Parathyroid adenoma (tissue), 2 donors: ENCODE measurements around the gene TOMM22.
"Not testable (repeated sequence)": the region's sequence is repeated elsewhere in the genome, so short reads cannot be mapped to it uniquely, and the experiment has no call there.

Experiments used
- H2AFZ ChIP-seq: fragments of 300-600 bp; sonication (generic); one replicate; pipeline ENCODE4 v1.7.0; 2017; ENCODE audit warnings: antibody characterized with exemption, mild to moderate bottlenecking
- H3K27ac ChIP-seq: fragments of 300-600 bp; sonication (generic); one replicate; pipeline ENCODE4 v1.7.0; 2017
- H3K27me3 ChIP-seq: fragments of 300-600 bp; sonication (generic); one replicate; pipeline ENCODE4 v1.7.0; 2017; ENCODE audit warnings: low read length; ENCODE audit not compliant: control insufficient read depth, insufficient read depth
- H3K36me3 ChIP-seq: fragments of 300-600 bp; sonication (generic); one replicate; pipeline ENCODE4 v1.7.0; 2017; ENCODE audit warnings: low read length; ENCODE audit not compliant: control insufficient read depth, insufficient read depth
- H3K4me1 ChIP-seq: fragments of 300-600 bp; sonication (generic); one replicate; pipeline ENCODE4 v1.7.0; 2017; ENCODE audit warnings: control low read depth
- H3K4me2 ChIP-seq: fragments of 300-600 bp; sonication (generic); one replicate; pipeline ENCODE4 v1.7.0; 2017; ENCODE audit warnings: low read length
- H3K4me3 ChIP-seq: fragments of 300-600 bp; sonication (generic); one replicate; pipeline ENCODE4 v1.7.0; 2017; ENCODE audit warnings: low read depth, low read length
- H3K79me2 ChIP-seq: fragments of 300-600 bp; sonication (generic); one replicate; pipeline ENCODE4 v1.7.0; 2017; ENCODE audit warnings: control low read depth
- H3K9ac ChIP-seq: fragments of 300-600 bp; sonication (generic); one replicate; pipeline ENCODE4 v1.7.0; 2017; ENCODE audit warnings: mild to moderate bottlenecking
- H3K9me3 ChIP-seq: fragments of 300-600 bp; sonication (generic); one replicate; pipeline ENCODE4 v1.7.0; 2017; ENCODE audit warnings: low read length; ENCODE audit not compliant: control insufficient read depth
- TF ChIP-seq, protein P1 (sequence below): fragments of 300-600 bp; sonication (generic); IDR thresholded peaks from one replicate; pipeline ENCODE4 v1.7.0; 2017; ENCODE audit warnings: antibody characterized with exemption, mild to moderate bottlenecking
- donor health status: primary hyperparathyroidism.

The TOMM22 gene

DNA sequence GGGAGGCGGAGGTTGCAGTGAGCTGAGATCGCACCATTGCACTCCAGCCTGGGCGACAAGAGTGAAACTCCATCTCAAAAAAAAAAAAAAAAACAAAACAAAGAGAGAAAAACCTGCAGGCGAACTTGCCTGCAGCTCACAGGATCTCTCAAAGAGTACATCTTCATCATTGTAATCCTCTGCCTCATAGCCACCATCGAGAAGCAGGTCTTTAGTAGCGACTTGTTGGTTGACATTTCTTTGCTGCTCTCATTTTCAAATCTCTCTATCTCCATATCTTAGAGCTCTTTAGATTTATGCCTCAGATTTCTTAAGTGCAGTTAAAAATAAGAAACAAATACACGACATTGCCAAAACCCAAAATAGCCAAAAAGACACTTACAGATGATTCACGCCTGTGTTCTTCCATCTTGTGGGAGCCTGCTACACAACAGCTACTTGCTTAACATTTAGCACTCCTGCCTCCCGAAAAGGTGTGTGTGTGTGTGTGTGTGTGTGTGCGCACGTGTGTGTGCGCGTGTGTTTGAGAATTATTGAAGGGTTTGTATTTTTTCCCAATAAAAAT is 40.2 kb upstream of the TOMM22 start:
- Histone ChIP-seq H3K4me3 (no peak overlapping the region), H3K36me3 (no peaks in the 10 kb centered on the region), H3K9me3 (no peaks in the 10 kb centered on the region), H3K4me2 (no peak overlapping the region), H3K4me1 (no peaks in the 10 kb centered on the region), H3K27me3 (no peaks in the 10 kb centered on the region), H3K9ac (no peak overlapping the region), H3K27ac (no peak overlapping the region), H3K79me2 (no peaks in the 10 kb centered on the region), H2AFZ (no peak overlapping the region)
- TF ChIP-seq, protein P1, sequence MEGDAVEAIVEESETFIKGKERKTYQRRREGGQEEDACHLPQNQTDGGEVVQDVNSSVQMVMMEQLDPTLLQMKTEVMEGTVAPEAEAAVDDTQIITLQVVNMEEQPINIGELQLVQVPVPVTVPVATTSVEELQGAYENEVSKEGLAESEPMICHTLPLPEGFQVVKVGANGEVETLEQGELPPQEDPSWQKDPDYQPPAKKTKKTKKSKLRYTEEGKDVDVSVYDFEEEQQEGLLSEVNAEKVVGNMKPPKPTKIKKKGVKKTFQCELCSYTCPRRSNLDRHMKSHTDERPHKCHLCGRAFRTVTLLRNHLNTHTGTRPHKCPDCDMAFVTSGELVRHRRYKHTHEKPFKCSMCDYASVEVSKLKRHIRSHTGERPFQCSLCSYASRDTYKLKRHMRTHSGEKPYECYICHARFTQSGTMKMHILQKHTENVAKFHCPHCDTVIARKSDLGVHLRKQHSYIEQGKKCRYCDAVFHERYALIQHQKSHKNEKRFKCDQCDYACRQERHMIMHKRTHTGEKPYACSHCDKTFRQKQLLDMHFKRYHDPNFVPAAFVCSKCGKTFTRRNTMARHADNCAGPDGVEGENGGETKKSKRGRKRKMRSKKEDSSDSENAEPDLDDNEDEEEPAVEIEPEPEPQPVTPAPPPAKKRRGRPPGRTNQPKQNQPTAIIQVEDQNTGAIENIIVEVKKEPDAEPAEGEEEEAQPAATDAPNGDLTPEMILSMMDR, result no peak

DNA sequence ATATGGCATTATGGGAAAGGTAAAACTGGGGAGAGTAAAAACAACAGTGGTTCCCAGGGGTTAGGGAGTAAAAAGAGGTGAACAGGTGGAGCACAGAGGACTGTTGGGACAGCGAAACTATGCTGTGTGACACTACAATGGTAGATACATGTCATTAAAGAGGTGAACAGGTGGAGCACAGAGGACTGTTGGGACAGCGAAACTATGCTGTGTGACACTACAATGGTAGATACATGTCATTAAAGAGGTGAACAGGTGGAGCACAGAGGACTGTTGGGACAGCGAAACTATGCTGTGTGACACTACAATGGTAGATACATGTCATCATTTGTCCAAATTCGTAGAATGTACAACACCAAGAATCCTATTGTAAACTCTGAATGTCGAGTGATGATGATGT is 37.5 kb upstream of the TOMM22 start:
- not testable (repeated sequence) for H3K27me3 ChIP-seq

DNA sequence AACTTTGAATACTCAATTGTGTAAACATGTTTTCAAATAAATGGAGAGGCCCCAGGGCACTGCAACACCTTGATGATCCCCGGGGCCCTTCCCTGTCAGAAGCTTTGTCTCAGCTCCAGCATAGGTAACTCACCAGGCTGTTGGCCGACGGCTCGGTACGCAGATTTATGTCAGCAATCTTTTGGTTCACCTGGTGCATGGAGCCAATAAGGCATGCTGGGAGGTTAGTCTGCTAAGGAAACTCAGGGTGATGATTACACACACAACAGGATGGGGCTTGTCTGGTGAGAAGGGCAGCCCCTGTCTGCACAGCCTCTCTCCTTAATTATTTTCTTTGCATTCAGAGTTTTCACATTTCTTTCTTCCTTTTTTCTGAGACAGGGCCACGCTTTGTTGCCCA is 36.3 kb upstream of the TOMM22 start:
- H3K27me3 ChIP-seq, result no peaks in the 10 kb centered on the region
- H3K9me3 ChIP-seq, result no peaks in the 10 kb centered on the region
- no peak overlapping the region for H3K4me2 ChIP-seq
- TF ChIP-seq, protein P1, result no peak
- no peak overlapping the region for H3K9ac ChIP-seq
- no peaks in the 10 kb centered on the region for H3K36me3 ChIP-seq
- no peak overlapping the region for H2AFZ ChIP-seq
- no peak overlapping the region for H3K4me3 ChIP-seq
- H3K79me2 ChIP-seq, result no peaks in the 10 kb centered on the region
- no peaks in the 10 kb centered on the region for H3K4me1 ChIP-seq
- H3K27ac ChIP-seq, result no peak overlapping the region

More for the DNA sequence above, 37.5 kb upstream of the TOMM22 start:
- H3K36me3 ChIP-seq, H3K4me3 ChIP-seq, H3K4me1 ChIP-seq, H2AFZ ChIP-seq, H3K9ac ChIP-seq, H3K27ac ChIP-seq, H3K4me2 ChIP-seq, H3K9me3 ChIP-seq, H3K79me2 ChIP-seq: not testable (repeated sequence)

DNA sequence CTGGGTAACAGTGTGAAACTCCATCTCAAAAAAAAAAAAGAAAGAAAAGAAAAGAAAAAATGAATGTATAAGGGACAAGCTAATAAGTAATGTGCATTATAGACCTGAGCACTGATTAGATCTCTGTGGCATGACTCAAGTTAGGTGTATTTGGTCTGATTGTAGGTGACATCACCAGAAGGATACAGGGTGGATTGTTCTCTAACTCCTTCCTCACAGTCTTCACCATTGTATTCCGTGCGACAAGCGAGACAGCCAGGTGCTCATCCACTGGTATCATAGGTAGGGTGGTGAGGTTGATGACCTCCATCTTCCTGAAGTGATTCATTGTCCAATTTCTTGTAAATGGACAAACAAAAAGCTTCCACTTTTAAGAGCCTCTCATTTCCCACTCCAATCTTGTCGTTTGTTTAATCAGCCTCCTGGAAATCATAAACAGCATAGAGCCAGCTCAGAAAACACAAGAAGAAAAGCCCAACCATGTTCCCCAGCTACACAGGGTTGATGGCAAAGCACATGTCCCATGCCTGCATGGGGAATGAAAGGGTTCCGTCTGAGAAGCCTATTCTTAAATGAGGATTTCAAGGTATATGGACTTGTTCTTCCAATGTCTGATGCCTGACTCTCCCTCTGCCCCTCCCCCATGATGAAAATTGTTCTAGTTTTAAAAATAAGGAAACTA is 31.8 kb upstream of the TOMM22 start:
- TF ChIP-seq, protein P1, result no peak
- no peaks in the 10 kb centered on the region for H3K27me3 ChIP-seq
- H3K4me2 ChIP-seq, result no peak overlapping the region
- H3K79me2 ChIP-seq, result no peaks in the 10 kb centered on the region
- H3K9me3 ChIP-seq, result no peaks in the 10 kb centered on the region
- H2AFZ ChIP-seq, result no peak overlapping the region
- no peaks in the 10 kb centered on the region for H3K4me1 ChIP-seq
- H3K36me3 ChIP-seq, result no peaks in the 10 kb centered on the region
- no peak overlapping the region for H3K4me3 ChIP-seq
- H3K27ac ChIP-seq, result no peak overlapping the region
- no peak overlapping the region for H3K9ac ChIP-seq

DNA sequence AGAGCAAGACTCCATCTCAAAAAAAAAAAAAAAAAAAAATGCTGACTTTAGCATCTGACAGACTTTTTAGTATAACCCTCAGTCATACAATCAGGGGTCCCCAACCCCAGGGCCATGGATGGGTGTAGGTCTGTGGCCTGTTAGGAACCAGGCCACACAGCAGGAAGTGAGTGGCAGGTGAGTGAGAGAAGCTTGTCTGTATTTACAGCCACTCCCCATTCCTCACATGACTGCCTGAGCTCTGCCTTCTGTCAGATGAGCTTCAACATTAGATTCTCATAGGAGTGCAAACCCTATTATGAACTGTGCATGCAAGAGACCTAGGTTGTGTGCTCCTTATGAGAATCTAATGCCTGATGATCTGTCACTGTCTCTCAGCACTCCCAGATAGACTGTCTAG is 28.9 kb upstream of the TOMM22 start:
- Histone ChIP-seq H3K4me2 (no peak overlapping the region), H3K27me3 (no peaks in the 10 kb centered on the region), H3K27ac (no peak overlapping the region), H3K4me3 (no peak overlapping the region), H3K9me3 (no peaks in the 10 kb centered on the region), H3K79me2 (peaks cover 6% of the 10 kb centered on the region), H3K9ac (no peak overlapping the region), H3K36me3 (no peaks in the 10 kb centered on the region), H3K4me1 (peaks cover 2% of the 10 kb centered on the region), H2AFZ (no peak overlapping the region)
- TF ChIP-seq, protein P1, result no peak
